ENCODE data around the gene TBX4.

The TBX4 gene

DNA sequence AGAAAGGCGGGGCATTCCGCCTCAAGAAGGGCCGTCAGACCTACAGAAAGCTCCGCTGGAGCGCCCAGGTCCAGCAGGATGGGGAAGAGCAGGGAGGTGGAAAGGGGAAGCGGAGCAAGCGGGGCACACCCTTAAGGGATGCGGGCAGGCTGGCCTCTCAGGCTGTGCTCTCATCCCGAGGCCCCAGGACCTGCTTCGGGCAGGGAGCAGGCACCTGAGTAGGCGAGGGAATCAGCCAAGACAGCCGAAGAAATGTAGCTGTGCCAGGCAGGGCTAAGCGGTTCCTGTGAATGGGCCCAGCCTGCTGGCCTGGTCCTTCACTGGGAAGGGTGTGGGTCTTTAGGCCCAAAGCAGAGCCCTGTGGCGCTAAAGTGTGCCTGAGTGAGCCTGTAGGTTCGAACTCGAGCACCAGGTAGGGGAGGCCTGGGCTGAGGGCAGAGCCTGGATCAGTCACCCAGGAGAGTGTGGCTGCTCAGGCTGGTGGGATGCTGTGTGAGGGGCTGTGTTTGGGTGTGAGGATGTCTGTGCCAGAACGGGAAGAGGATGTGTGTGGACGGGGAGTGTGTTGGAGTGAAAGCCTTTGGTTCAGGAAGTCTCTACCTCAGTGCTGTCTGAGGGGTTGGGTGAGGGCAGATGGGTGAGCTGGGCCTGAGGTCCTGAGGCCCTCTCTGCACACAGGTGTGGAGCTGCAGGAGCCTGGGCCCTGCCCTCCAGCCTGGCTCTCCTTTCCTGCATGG, 3.3 kb downstream of the TBX4 start:
- peaks cover 0 to 15% of the 10 kb centered on the region in 2 donors for H3K4me1 ChIP-seq (ENCODE audit: control insufficient read depth in 2 of 2, insufficient read depth in 2 of 2, low read length in 2 of 2)
- H3K9me3 ChIP-seq (ENCODE audit: control insufficient read depth in 2 of 2, low read length in 2 of 2): no peaks in the 10 kb centered on the region
- H3K9ac ChIP-seq (ENCODE audit: low read depth in 1 of 2, low read length in 2 of 2): no peak overlapping the region
- H3K27me3 ChIP-seq (ENCODE audit: control insufficient read depth in 2 of 2, insufficient read depth in 2 of 2, low read length in 2 of 2): peaks cover 52 to 54% of the 10 kb centered on the region in 2 donors
- H3K27ac ChIP-seq (ENCODE audit: low read depth in 2 of 2, low read length in 2 of 2): no peak overlapping the region
- H3K36me3 ChIP-seq (ENCODE audit: control insufficient read depth in 2 of 2, insufficient read depth in 2 of 2, low read length in 2 of 2): no peaks in the 10 kb centered on the region
- H3K4me3 ChIP-seq (ENCODE audit: low read length in 2 of 2): no peak overlapping the region

DNA sequence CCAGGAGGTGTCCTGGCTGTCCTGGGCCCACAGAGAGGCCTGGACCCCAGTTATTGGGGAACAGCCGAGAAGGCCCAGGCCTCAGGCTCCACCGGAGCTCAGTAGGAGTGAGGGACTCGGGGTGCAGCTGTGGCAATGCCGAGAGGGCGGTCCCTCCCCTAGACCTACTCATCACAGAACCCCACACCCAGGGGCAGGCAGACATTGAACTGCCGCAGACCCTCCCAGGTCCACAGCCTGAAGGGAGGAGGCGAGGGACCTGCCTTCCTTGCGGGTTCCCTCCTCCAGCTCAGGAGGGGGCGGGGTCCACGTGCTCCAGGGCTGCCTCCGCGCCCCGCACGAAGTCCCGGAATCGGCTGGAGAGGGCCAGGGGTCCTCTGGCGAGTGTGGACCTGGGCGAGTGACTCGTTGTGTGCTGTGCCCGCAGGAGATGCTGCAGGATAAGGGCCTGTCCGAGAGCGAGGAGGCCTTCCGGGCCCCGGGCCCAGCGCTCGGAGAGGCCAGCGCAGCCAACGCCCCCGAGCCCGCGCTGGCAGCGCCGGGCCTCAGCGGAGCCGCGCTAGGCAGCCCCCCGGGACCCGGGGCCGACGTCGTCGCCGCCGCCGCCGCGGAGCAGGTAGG, 3.9 kb downstream of the TBX4 start:
- no peak overlapping the region for H3K9ac ChIP-seq (ENCODE audit: low read depth in 1 of 2, low read length in 2 of 2)

DNA sequence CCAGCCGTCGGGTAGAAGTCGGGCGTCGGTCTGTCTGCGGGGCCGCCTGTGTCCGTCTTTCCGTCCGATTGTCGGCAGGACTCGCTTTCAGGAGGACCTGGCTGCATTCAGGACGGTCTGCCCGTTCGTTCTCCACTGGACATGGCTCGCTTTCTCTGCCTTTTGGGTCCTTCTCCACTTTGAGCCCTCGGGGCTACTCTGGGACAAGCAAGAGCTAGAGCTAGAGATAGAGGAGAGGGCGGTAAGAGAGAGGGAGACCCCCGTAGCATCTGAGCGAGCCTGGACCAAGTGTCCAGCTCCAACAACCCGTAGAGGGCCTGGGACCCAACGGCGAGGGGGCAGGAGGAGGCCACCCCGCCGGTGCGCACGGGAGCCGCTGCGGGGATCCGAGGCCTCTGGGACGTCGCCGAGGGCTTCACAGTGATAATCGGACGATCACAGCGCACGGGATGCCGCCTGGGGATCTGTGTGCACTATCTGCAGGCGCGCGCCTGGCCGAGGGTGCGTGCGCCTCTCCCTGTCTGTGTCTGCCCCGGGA, 4.5 kb downstream of the TBX4 start:
- H3K9me3 ChIP-seq (ENCODE audit: control insufficient read depth in 2 of 2, low read length in 2 of 2): no peaks in the 10 kb centered on the region
- peaks cover 49 to 50% of the 10 kb centered on the region in 2 donors for H3K27me3 ChIP-seq (ENCODE audit: control insufficient read depth in 2 of 2, insufficient read depth in 2 of 2, low read length in 2 of 2)
- no peak overlapping the region for H3K27ac ChIP-seq (ENCODE audit: low read depth in 2 of 2, low read length in 2 of 2)
- H3K9ac ChIP-seq (ENCODE audit: low read depth in 1 of 2, low read length in 2 of 2): no peak overlapping the region
- H3K36me3 ChIP-seq (ENCODE audit: control insufficient read depth in 2 of 2, insufficient read depth in 2 of 2, low read length in 2 of 2): no peaks in the 10 kb centered on the region
- H3K4me1 ChIP-seq (ENCODE audit: control insufficient read depth in 2 of 2, insufficient read depth in 2 of 2, low read length in 2 of 2): peaks cover 6 to 15% of the 10 kb centered on the region in 2 donors
- H3K4me3 ChIP-seq (ENCODE audit: low read length in 2 of 2): no peak overlapping the region

More for the DNA sequence above, 3.9 kb downstream of the TBX4 start:
- Histone ChIP-seq H3K4me3 (ENCODE audit: low read length in 2 of 2) (no peak overlapping the region), H3K27ac (ENCODE audit: low read depth in 2 of 2, low read length in 2 of 2) (no peak overlapping the region), H3K4me1 (ENCODE audit: control insufficient read depth in 2 of 2, insufficient read depth in 2 of 2, low read length in 2 of 2) (peaks cover 3 to 15% of the 10 kb centered on the region in 2 donors), H3K36me3 (ENCODE audit: control insufficient read depth in 2 of 2, insufficient read depth in 2 of 2, low read length in 2 of 2) (no peaks in the 10 kb centered on the region), H3K27me3 (ENCODE audit: control insufficient read depth in 2 of 2, insufficient read depth in 2 of 2, low read length in 2 of 2) (peaks cover 47 to 48% of the 10 kb centered on the region in 2 donors), H3K9me3 (ENCODE audit: control insufficient read depth in 2 of 2, low read length in 2 of 2) (no peaks in the 10 kb centered on the region)

DNA sequence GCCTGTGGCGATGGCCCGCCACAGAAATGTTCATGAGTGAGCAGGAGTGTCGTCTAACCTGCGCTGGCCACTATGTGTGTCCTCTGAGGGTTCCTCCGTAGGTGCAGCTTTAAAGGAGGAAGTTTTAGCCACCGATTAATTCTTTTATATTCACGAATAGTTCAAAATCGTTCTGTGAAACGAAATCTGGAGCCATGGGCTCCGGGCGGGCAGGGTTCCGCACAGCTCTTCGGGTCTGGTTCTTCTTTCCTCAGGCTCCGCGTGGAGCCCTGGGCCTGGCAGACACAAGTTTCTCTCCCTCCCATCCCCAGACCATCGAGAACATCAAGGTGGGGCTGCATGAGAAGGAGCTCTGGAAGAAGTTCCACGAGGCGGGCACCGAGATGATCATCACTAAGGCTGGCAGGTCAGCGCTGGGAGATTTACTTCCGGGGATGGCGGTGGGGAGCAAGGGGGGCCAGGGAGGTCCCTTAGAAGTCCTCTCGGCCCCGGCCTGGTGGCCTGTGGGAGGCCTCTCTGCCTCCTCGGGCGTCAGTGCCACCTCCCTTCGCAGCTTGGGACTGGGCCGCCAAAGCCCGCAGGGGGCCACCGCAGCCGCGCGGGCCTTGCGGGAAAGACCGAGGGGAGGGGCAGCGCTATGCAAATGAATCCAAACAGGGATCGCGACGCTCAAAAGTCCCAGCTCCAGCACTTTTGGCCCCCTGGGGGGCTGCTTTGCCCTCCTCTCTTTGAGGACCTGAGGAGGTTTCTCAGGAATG, 5.2 kb downstream of the TBX4 start:
- Histone ChIP-seq H3K9me3 (ENCODE audit: control insufficient read depth in 2 of 2, low read length in 2 of 2) (no peaks in the 10 kb centered on the region), H3K27me3 (ENCODE audit: control insufficient read depth in 2 of 2, insufficient read depth in 2 of 2, low read length in 2 of 2) (peaks cover 49 to 50% of the 10 kb centered on the region in 2 donors), H3K36me3 (ENCODE audit: control insufficient read depth in 2 of 2, insufficient read depth in 2 of 2, low read length in 2 of 2) (no peaks in the 10 kb centered on the region), H3K27ac (ENCODE audit: low read depth in 2 of 2, low read length in 2 of 2) (no peak overlapping the region), H3K4me3 (ENCODE audit: low read length in 2 of 2) (no peak overlapping the region), H3K4me1 (ENCODE audit: control insufficient read depth in 2 of 2, insufficient read depth in 2 of 2, low read length in 2 of 2) (peaks cover 9 to 15% of the 10 kb centered on the region in 2 donors), H3K9ac (ENCODE audit: low read depth in 1 of 2, low read length in 2 of 2) (no peak overlapping the region)

DNA sequence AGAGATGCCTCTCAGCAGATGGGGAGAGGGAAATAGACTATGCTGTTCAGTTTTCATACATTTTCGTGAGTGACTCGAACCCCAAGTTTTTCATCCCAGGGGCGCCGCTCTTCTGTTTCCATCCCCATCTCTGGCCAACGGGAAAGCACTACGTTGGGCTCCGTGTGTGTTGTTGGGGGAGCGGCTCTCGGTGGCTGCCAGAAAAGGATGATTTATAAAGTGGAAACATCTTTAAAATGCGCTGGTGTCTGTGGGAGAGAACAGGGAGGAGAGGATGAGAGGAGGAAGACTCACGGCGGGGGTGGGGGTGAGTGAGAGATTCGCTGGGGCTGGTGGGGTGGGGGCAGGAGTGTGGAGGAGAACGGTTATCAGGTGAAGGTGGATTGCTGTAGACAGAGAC, 5.8 kb downstream of the TBX4 start:
- Histone ChIP-seq H3K9me3 (ENCODE audit: control insufficient read depth in 2 of 2, low read length in 2 of 2) (no peaks in the 10 kb centered on the region), H3K9ac (ENCODE audit: low read depth in 1 of 2, low read length in 2 of 2) (no peak overlapping the region), H3K27me3 (ENCODE audit: control insufficient read depth in 2 of 2, insufficient read depth in 2 of 2, low read length in 2 of 2) (peaks cover 44 to 48% of the 10 kb centered on the region in 2 donors), H3K4me3 (ENCODE audit: low read length in 2 of 2) (no peak overlapping the region), H3K27ac (ENCODE audit: low read depth in 2 of 2, low read length in 2 of 2) (no peak overlapping the region), H3K4me1 (ENCODE audit: control insufficient read depth in 2 of 2, insufficient read depth in 2 of 2, low read length in 2 of 2) (peaks cover 13 to 14% of the 10 kb centered on the region in 2 donors), H3K36me3 (ENCODE audit: control insufficient read depth in 2 of 2, insufficient read depth in 2 of 2, low read length in 2 of 2) (no peaks in the 10 kb centered on the region)

DNA sequence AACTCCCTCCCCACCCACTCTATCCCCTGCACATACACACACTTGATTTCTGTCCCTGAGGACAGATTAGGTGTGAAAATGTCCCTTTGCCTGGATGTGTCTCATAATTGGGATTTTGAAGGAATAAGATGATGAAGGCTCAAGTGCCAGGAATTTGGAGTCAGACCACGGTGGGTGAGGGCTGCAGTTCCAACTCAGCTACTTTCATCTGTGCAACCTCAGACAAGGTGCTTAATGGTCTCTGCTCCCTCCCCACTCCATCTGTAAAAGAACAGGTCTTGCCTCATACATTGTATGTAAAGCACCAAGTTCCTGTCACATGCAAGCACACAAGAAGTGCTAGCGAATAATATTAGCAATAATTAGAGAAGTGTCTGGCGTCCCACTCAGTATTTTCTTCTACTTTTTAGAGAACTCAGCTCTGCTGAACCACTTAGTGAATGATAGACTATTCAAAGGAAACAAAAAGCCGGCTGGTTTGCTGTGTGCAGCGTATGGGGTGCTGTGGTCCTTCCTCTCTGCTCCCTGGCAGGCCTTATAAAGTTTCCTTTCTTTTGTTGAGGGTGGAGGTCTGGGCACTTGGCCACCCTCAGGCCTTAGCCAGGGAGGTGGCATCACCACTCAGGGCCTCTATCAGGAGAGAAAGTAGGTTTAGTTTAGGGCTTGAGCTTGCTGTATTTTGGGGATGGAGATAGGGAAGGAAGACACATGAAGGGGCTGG, 6.4 kb downstream of the TBX4 start:
- H3K36me3 ChIP-seq (ENCODE audit: control insufficient read depth in 2 of 2, insufficient read depth in 2 of 2, low read length in 2 of 2): no peaks in the 10 kb centered on the region
- no peak overlapping the region for H3K4me3 ChIP-seq (ENCODE audit: low read length in 2 of 2)
- H3K9ac ChIP-seq (ENCODE audit: low read depth in 1 of 2, low read length in 2 of 2): no peak overlapping the region
- no peak overlapping the region for H3K27ac ChIP-seq (ENCODE audit: low read depth in 2 of 2, low read length in 2 of 2)
- peaks cover 40 to 47% of the 10 kb centered on the region in 2 donors for H3K27me3 ChIP-seq (ENCODE audit: control insufficient read depth in 2 of 2, insufficient read depth in 2 of 2, low read length in 2 of 2)
- no peaks in the 10 kb centered on the region for H3K9me3 ChIP-seq (ENCODE audit: control insufficient read depth in 2 of 2, low read length in 2 of 2)
- peaks cover 13 to 18% of the 10 kb centered on the region in 2 donors for H3K4me1 ChIP-seq (ENCODE audit: control insufficient read depth in 2 of 2, insufficient read depth in 2 of 2, low read length in 2 of 2)

DNA sequence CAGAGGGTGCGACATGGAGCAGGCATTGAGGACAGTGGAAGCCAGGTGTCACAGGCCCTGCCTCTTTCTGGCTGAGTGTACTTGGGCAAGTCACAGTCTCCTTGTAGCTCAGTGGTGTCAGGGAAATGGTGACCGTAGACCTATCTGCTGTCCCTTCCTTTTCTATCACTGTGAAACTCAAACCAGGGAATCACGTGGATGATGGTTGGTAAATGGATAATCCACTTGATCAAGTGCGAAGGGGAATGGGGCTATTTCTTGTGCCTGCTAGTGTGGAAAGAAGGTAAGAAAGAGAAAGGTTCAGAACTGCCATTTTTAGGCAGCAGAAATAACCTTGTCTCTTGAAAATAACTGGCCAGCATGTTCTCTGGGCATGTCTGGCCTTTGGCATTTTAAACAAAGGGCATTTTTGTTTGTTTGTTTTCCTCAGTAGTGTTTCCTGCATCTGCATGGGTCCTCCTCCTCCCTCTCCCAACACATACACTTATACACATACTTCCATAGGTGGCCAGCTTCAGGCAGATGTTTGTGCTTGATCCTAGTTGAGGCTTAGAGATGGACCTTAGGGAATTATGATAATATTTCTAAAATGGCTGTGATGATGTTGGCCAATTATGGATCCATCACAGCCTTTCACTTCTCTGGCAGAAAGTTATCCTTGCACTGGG, 7.1 kb downstream of the TBX4 start:
- H3K27ac ChIP-seq (ENCODE audit: low read depth in 2 of 2, low read length in 2 of 2): no peak overlapping the region
- H3K9me3 ChIP-seq (ENCODE audit: control insufficient read depth in 2 of 2, low read length in 2 of 2): no peaks in the 10 kb centered on the region
- H3K27me3 ChIP-seq (ENCODE audit: control insufficient read depth in 2 of 2, insufficient read depth in 2 of 2, low read length in 2 of 2): peaks cover 34 to 40% of the 10 kb centered on the region in 2 donors
- H3K36me3 ChIP-seq (ENCODE audit: control insufficient read depth in 2 of 2, insufficient read depth in 2 of 2, low read length in 2 of 2): no peaks in the 10 kb centered on the region
- peaks cover 12 to 18% of the 10 kb centered on the region in 2 donors for H3K4me1 ChIP-seq (ENCODE audit: control insufficient read depth in 2 of 2, insufficient read depth in 2 of 2, low read length in 2 of 2)
- no peak overlapping the region for H3K9ac ChIP-seq (ENCODE audit: low read depth in 1 of 2, low read length in 2 of 2)
- no peak overlapping the region for H3K4me3 ChIP-seq (ENCODE audit: low read length in 2 of 2)

DNA sequence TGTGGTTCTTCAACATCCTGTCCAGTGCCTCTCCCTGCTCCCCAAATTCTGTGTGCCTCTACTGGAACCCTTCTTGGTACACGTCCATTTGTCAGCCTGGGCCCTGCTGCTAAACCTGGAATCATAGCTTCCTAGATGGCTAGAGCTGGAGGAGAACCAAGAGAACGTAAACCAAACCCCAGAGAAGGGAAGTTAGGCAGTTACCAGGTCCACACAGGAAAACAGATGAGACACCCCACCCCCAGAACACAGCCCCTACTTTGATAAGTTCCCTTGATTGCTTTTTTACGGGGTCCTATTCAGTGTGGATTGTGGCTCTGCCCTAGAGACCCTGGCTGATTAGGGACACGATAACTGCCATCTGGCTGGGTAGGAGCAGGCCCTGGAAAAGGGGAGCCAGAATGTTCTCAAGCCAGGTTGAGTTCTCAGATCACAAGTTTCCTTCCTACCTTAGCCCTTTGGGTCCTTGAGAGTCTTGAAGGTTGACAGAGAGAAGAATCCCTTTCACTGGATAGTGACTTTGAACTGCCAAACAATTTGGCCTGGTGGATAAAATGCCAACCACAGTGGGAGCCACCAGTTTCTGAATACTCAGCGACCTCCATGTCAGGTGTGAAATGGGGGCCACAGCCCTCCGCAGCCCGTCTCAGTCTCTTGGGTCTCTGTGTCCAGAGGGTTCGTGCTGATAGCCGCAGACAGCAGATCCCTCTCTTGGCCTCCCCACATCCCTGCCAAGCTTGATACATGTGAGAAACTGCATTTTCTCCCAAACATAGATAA, 7.9 kb downstream of the TBX4 start:
- no peak overlapping the region for H3K4me3 ChIP-seq (ENCODE audit: low read length in 2 of 2)
- peaks cover 34 to 35% of the 10 kb centered on the region in 2 donors for H3K27me3 ChIP-seq (ENCODE audit: control insufficient read depth in 2 of 2, insufficient read depth in 2 of 2, low read length in 2 of 2)
- no peaks in the 10 kb centered on the region for H3K36me3 ChIP-seq (ENCODE audit: control insufficient read depth in 2 of 2, insufficient read depth in 2 of 2, low read length in 2 of 2)
- no peaks in the 10 kb centered on the region for H3K9me3 ChIP-seq (ENCODE audit: control insufficient read depth in 2 of 2, low read length in 2 of 2)
- H3K9ac ChIP-seq (ENCODE audit: low read depth in 1 of 2, low read length in 2 of 2): no peak overlapping the region
- no peak overlapping the region for H3K27ac ChIP-seq (ENCODE audit: low read depth in 2 of 2, low read length in 2 of 2)
- H3K4me1 ChIP-seq (ENCODE audit: control insufficient read depth in 2 of 2, insufficient read depth in 2 of 2, low read length in 2 of 2): peaks cover 5 to 18% of the 10 kb centered on the region in 2 donors

Measured in mucosa of rectum (tissue), 2 donors.